HG03342 (cell line): Measurements from ENCODE around the gene RABGEF1.
"Not testable (repeated sequence)": the region's sequence is repeated elsewhere in the genome, so short reads cannot be mapped to it uniquely, and the experiment has no call there.

Experiments
- ATAC-seq: cut with Tn5 transposase; IDR thresholded peaks from one replicate; pipeline ENCODE4 v1.9.1; 2021; ENCODE audit warnings: mild to moderate bottlenecking, moderate library complexity; ENCODE audit not compliant: unreplicated experiment

The RABGEF1 gene

DNA sequence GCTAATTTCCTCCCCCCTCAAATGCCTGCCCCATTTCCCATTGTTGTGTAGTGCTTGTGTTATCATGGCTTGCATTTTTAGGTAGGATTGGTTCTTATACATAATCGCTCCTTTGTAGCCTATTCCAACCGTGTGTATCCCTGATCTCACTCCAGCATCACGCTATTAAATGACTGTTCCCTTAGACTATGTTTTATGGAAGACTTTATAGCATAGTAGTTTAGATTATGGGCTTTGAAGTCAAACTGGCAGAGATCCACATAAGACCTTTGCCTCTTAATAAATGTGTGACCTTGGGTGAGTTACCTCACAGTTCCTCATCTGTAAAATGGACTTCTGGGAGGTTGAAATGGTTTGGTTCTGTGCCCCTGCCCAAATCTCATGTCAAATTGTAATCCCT, 5.4 kb upstream of the RABGEF1 start:
- no peak for ATAC-seq

DNA sequence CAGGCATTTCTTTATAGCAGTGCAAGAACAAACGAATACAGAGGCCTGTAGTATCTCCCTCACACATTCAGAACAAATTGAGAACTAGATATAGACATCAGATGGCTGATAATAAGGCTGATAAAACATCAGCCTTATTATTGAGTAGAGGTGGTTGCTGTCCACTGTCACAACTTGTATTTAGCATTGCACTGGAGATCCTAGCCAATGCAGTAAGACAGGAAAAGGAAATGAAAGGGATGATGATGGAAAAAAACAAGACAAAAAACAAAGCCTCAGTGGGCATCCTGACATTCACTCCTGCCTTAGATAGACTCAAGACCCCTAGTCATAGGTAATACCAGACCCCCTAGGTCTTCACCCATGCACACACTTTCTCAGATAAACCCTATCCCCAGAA, 4.7 kb upstream of the RABGEF1 start:
- ATAC-seq: no peak

DNA sequence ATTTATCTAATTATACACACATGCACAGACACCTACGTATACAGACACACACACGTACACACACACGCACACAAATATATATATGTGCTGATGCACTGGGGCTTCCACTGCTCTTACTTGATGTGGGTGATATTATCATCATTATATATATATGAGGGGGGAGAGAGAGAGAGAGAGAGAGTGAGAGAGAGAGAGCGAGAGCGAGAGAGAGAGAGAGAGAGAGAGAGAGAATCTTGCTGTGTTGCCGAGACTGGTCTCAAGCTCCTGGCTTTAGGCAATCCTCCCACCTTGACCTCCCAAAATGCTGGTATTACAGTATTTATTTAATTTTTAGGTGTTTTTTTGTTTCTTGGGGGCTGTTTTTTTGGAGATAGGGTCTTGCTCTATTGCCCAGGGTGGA, 3.6 kb upstream of the RABGEF1 start:
- ATAC-seq: no peak

DNA sequence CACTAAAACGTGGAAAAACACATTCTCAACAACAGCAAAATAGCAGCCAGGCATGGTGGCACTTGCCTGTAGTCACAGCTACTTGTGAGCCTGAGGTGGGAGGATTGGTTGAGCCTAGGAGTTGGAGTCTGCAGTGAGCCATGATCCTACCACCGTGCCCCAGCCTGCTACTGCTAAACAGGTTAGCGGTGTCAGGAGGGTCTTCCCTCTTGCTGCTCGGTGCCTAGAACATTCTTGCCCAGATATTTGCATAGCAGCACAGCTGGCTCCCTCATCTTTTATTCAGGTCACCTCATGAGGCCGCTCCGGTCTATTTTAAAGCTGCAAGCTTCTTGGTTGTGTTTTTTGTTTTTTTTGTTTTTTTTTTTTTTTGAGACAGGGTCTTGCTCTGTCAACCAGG, 2.9 kb upstream of the RABGEF1 start:
- no peak for ATAC-seq

DNA sequence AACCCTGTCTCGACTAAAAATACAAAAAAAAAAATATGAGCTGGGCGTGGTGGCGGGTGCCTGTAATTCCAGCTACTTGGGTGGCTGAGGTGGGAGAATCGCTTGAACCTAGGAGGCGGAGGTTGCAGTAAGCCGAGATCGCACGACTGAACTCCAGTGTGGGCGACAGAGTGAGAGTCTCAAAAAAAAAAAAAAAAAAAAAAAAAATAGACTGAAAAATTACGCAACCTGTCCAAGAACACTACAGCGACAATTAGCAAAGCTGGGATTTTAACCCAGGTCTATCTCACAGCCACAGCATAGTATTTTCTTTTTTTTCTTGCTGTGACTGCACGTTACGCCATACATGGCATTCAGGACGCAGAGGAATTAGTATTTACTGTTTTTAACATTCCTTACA, 1.1 kb upstream of the RABGEF1 start:
- no peak for ATAC-seq

DNA sequence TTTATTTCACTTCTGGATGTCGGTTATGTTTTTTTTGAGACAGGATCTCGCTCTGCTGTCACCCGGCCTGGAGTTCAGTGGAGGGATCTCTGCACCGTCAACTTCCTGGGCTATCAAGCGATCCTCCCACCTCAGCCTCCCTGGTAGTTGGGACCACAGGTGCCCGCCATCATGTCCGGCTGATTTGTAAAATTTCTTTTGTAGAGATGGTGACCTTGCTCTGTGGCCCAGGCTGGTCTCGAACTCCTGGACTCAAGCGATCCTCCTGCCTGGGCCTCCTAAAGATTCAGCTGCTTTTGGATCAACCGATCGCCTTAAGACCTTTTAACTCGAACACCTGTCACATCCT, 606 bp upstream of the RABGEF1 start:
- peak; percentile 1 for ATAC-seq

DNA sequence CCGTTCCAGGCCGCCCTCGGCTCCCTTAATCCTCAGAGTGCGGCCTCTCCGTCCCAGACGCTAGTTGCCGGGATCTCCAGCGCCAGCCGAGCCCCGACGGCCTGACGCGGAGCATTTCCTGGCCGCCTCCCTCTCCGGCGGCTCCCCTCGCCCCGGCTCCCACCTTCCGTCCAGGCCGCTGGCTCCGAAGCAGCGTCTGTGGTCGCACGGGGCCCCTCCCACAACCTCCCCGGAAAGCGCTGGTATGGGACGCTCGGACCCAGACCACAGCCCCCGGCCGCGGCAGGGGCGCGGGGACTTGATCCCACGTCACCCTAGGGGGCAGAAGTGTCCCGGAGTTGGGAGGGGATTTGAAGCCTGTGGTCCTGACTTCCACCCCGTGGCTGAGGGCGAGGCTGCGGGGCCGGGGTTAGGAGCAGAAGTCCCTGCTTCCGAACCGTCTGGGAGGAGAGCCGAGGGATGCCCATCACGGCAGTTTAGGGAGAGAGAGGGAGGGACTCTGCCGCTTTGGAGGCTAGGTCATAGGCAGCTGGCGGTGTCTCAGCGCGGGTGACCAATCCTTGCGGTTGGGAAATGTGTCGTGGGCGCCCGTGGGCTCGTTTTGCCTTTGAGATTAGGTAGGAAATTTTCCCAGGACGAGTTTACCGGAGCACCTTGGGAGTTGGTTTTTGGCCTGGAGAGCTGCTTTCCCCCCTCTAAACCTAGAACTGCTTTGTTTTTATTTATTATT, 612 bp downstream of the RABGEF1 start:
- peak; percentile 32 for ATAC-seq

DNA sequence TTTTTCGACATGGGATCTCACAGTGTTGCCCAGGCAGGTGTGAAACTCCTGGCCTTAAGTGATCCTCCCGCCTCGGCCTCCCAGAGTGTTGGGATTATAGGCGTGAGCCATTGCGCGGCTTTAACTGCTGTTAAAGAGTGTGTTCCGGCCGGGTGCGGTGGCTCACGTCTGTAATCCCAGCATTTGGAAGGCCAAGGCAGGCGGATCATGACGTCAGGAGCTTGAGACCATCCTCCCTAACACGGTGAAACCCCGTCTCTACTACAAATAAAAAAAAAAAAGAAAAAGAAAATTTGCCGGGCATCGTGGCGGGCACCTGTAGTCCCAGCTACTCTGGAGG, 1.1 kb downstream of the RABGEF1 start:
- no peak for ATAC-seq

DNA sequence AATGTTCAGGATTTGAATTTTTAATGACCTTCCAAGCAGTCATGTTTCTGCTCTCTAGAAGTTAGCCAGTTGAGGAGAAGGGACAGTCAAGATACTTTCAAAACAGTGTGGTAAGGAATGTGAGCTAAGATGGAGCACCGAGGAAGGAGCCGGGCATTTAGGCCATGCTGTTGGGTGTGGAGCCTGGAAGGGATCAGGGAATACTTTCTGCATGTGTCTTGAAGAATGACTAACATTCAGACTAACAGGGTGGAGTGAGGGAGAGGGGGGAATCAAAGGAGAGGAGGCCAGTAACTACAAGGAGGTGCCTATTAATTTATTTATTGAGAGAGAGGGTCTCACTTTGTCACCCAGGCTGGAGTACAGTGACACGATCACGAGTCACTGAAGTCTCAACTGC, 1.8 kb downstream of the RABGEF1 start:
- not testable (repeated sequence) for ATAC-seq

DNA sequence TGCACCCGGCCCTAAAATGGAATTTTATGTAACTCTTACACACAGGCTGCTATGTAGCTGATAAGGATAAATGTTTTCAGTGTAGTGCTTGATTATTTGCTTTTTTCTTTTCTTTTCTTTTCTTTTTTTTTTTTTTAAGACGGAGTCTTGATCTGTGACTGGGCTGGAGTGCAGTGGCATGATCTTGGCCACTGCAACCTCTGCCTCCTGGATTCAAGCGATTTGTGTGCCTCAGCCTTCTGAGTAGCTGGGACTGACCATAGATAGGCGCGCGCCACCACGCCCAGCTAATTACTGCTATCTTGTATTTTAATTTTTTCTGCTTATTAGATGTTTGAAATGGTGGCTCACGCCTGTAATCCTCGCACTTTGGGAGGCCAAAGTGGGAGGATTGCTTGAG, 3.4 kb downstream of the RABGEF1 start:
- ATAC-seq: no peak

DNA sequence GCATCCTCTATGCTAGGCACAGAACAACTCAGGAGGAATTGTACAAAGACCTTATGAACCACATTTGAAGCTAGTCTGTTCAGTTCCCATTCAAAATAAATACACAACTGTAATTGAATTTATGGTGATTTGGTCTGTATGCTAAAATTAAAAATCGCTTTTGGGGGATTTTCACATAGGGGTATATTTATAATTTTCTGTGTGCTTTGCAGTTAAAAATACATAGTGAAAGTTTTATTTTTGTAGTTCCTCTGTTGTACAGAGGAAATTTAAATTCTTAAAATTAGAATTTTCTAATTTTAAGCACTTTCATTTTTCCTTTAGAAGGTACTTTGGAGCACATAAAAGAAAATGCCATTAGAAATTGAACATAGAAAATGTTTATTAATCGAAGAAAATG, 6.9 kb downstream of the RABGEF1 start:
- no peak for ATAC-seq

DNA sequence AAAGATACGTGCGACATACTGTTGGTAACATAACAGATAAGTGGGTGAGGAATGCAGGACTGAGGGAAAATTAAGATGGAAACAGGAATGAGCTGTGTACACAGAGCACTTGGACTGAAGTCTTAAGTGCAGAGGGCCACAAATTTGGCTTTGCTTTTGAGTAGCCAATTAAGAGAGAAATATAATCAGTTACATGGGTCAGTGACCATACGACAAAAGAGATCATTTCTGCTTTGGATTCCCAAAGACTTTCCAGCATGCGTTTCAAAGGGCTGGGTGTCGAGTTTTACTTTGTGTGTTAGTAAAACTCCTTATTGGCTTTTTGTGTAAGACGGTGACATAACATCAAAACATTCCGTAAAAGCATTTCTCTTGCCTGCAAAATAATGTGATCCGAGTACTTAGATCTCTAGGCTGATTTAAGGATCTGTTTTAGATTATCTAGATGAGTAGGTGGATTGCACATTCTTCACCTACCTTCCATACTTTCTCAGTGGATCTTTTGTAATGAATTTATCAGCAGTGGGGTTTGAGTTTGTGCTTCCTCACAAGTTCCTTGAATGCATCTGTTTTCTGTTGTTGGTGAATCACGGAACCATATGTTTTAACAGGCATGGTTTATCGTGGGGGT, 7.5 kb downstream of the RABGEF1 start:
- ATAC-seq: no peak

DNA sequence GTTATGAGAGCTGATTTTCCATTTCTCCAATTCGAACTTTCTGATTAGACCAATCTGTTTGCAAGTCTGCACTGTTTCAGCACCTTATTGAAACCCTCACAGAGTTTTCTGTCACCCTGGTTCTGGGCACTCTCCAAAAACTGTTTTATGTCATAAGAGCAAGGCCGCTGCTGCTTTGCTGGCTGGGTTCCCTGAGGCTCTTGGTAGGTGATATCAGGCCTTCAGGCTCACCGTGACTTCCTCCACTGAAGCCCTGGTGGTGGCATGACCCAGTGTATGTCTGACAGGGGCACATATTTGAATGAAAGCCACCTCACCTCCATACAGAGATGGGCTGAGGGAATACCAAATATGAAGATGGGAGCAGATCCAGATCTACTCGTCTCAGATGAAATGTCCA, 8.3 kb downstream of the RABGEF1 start:
- no peak for ATAC-seq

DNA sequence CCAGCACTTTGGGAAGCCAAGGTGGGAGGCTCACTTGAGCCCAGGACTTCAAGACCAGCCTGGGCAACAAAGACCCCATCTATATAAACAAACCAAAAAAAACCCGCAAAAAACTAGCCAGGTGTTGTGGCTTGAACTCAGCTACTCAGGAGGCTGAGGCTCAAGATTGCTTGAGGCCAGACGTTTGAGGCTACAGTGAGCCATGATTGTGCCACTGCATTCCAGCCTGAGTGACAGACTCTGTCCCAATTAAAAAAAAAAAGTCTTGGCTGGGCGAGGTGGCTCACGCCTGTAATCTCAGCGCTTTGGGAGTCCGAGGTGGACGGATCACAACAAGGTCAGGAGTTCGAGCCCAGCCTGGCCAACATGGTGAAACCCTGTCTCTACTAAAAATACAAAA, 11.4 kb downstream of the RABGEF1 start:
- no peak for ATAC-seq

DNA sequence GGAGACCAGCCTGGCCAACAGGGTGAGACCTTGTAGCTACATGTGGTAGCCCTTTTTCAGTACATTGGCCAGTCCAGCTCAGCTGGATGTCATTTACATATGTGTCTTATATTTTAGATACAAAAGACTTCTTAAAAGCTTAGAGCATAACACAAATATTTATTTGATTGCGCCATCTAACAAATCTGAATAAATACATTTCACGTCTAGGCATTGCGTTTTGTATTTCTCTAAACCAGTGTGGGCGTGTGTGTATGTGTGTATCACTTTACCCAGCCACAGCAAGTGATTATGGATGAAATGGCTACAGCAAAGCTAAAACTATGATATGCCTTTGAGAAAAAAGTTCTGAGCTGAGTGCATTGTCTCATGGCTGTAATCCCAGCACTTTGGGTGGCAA, 14.0 kb downstream of the RABGEF1 start:
- ATAC-seq: no peak

DNA sequence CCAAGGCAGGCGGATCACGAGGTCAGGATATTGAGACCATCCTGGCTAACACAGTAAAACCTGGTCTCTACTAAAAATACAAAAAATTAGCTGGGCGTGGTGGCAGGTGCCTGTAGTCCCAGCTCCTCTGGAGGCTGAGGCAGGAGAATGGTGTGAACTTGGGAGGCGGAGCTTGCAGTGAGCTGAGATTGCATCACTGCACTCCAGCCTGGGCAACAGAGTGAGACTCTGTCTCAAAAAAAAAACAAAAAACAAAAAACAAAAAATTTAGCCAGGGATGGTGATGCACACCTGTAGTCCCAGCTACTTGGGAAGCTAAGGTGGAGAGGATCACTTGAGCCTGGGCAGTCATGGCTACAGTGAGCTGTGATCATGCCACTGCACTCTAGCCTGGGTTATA, 14.5 kb downstream of the RABGEF1 start:
- not testable (repeated sequence) for ATAC-seq

DNA sequence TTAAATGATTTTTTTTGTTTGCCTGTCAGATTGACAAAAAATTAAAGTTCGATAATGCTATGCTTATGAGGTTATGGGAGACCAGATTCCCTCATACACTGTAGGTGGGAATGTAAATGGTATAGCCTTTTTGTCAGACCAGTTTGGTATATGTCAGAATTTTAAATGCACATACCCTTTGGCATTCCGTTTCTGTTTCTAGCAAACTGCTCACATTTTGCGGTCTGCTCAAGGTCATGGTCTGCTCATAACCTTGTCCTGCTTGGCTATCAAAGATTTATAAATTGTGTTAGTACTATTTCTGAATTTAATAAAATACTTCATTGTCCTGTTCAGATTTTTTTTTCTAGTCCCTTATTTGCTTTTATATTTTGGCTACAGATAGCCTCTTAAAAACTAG, 15.7 kb downstream of the RABGEF1 start:
- ATAC-seq: not testable (repeated sequence)

DNA sequence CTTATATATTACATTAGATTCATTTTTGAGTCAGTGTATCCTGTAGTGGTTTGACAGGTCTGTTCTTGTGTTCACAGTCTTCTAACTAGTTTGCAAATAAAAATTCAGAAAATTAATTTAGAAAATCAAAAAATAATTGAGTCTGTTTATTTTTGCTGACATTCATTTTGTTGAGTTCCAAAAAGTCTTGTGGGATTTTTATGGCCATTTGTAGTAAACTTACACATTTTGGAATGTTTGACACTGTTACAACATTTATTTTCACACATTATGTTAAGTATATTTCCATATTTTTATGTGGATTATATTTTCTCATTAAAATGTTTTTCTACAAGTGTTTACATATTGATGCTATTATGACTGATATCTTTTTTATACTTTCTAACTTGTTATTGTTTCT, 16.4 kb downstream of the RABGEF1 start:
- no peak for ATAC-seq

DNA sequence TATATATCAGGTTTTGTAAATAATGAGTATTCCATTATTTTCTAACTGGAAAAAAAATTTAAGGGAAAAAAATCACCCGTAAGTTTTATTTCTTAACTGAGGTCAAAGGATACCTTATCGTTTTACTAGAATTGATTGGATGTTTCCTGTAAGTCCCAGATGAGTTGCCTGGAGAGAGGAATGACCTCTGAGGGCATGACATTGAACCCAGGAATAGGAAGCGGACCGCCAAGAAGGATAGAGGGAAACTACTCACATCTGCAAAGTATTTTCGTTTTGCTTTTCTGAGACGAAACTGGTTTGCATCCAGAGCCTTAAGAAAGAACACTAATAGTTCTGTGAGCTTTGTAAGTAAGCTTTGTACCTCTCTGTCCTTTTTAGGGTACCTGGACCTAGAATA, 17.4 kb downstream of the RABGEF1 start:
- ATAC-seq: no peak

DNA sequence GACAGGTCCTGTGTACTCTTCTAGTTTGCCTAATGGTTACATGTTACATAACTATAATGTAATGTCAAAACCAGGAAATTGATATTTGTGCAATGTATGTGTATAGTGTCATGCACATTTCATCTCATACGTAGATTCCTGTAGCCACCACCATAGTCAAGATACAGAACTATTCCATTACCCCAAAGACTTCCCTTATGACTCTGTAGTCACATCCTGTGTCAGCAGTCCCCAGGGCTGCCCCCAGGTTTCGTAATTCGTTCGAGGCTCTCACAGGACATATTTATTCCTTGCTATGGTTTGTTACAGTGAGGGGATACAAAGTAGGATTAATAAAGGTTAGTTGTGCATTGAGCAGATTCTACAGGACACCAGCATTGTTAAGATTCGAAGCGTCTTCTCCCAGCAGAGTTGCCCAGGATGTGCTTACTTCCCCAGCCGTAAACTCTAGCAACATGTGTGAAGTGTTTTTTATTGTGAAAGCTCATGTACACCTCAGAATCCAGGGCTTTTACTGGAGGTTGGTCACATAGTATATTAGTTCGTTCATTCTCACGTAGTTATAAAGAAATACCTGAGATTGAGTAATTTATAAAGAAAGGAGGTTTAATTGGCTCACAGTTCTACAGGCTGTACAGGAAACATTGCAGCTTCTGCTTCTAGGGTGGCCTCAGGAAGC, 18.6 kb downstream of the RABGEF1 start:
- peak; percentile 89 for ATAC-seq

DNA sequence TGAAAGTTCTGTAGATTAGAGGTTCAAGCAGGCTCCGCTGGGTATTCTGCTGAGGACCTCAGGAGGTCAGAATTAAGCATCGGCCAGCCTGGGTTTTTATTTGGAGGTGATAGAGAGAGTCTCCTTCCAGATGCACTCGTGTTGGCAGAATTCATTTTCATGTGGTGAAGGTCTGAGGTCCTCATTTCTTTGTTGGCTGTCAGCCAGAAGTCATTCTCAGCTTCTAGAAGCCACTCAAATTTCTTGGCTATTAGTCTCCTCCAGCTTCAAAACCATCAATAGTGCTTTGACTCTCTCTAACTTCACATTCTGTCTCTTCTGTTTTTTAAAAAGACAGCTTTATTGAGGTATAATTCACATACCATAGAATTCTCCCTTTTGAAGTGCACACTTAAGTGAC, 22.6 kb downstream of the RABGEF1 start:
- ATAC-seq: not testable (repeated sequence)

DNA sequence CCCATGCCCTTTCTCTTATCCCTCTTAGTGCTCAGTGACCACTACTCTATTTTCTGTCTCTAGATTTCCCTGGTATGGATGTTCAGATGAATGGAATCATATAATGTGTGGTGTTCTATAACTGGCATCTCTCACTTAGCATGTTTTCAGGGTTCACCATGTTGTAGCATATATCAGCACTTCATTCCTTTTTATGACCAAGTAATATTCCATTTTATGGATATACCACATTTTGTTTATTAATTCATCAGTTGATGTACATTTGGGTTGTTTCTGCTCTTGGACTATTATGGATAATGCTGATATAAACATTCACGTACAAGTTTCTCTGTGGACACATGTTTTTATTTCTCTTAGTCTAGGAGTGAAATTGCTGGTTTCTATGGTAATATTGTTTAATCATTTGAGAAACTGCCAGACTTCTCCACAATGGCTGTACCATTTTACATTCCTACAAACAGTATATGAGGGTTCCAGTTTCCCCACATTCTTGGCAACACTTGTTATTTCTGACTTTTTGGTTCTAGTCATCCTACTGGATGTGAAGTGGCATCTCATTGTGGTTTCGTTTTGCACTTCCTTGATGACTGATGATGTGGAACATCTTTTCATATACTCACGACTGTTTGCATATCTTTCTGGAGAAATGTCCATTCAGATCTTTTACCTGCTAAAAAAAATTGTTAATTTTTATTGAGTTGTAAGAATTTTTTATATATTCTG, 23.3 kb downstream of the RABGEF1 start:
- ATAC-seq: not testable (repeated sequence)
